Body of pancreas (tissue), 4 donors: ENCODE data around the gene RANGAP1. TPM values are rescaled to one million over a fixed set of nuclear protein-coding genes. Genes with fewer than 3 reads are reported as not detected.

ENCODE experiments used
- ATAC-seq: fragments of 150-250 bp; one replicate; pipeline ENCODE4 v1.9.1; 2016
- DNase-seq, 4 donors: peaks; one replicate each; pipeline ENCODE4 v3.0.0-alpha.2; 2019
- H3K27ac ChIP-seq, 4 donors: fragments of 200-600 bp; sonication (generic); 1 replicate in 3 of 4; 2 replicates in 1 of 4; pipeline versions ENCODE4 v1.5.1 to v1.6.1; 2016 to 2019; ENCODE audit warnings: mild to moderate bottlenecking in 1 of 4, mixed read lengths in 1 of 4, moderate library complexity in 1 of 4
- H3K27me3 ChIP-seq, 2 donors: fragments of 200-600 bp; sonication (generic); one replicate each; pipeline ENCODE4 v1.6.0; 2016; ENCODE audit warnings: mild to moderate bottlenecking in 1 of 2
- H3K36me3 ChIP-seq, 2 donors: fragments of 200-600 bp; sonication (generic); replicated peaks in 1 of 2; 2 replicates each; pipeline ENCODE4 v1.5.1; 2016; ENCODE audit warnings: low read depth in 2 of 2; ENCODE audit not compliant: insufficient read depth in 1 of 2
- H3K4me1 ChIP-seq: fragments of 200-600 bp; sonication (generic); one replicate; pipeline ENCODE4 v1.6.0; 2016
- H3K4me3 ChIP-seq, 2 donors: fragments of 200-600 bp; sonication (generic); 1 replicate in 1 of 2; 2 replicates in 1 of 2; pipeline ENCODE4 v1.5.1; 2016 to 2019
- H3K9me3 ChIP-seq, 3 donors: fragments of 200-600 bp; sonication (generic); 1 replicate in 2 of 3; 2 replicates in 1 of 3; pipeline ENCODE4 v1.5.1; 2016
- CTCF ChIP-seq, 7 experiments: fragments of 450-650 bp in 4 of 7; fragments of 200-600 bp in 3 of 7; sonication (generic) in 3 of 7; IDR thresholded peaks; one replicate each; pipeline ENCODE4 v1.5.1; 2016 to 2019; ENCODE audit warnings: antibody characterized with exemption in 7 of 7
- POLR2A ChIP-seq, 3 donors: fragments of 450-650 bp; IDR thresholded peaks; one replicate each; pipeline ENCODE4 v1.6.1; 2016; ENCODE audit warnings: antibody characterized with exemption in 3 of 3, mild to moderate bottlenecking in 2 of 3
- WGBS, 2 donors: methylation state at CpG; one replicate each; pipeline ENCODE4 v1.1.5; 2017; 5-methylcytosine and 5-hydroxymethylcytosine counted together
- intact Hi-C: fragments of 100-400 bp; cut with DNase I; formaldehyde crosslinking; loops from one replicate; pipeline ENCODE4 v1.15.1; 2023
- total RNA-seq, 2 donors: library from RNA; depleted of rRNA; stranded (reverse); fragments of >200 nt; gene quantifications; one replicate each; pipeline ENCODE4 v1.1.0, GENCODE V29; 2016

Gene RANGAP1
- 10 to 100 TPM; 45.4 to 62.3 TPM for total RNA-seq

- DNase-seq (peak; percentile 98), ATAC-seq (peak; percentile 95)
- H3K27me3 ChIP-seq = no peaks in the 10 kb centered on the region
- intact Hi-C loops = no loop called here
- 0% methylated on average over 4 to 76 of the region's 77 CpGs for WGBS, 2 donors
- peak within 1 kb of the TSS; percentile 82 to 91 (median 89) for H3K27ac ChIP-seq
- H3K4me1 ChIP-seq = peaks cover 46% of the 10 kb centered on the region
- no peaks in the 10 kb centered on the region for H3K9me3 ChIP-seq
- peak; percentile 68 to 92 (median 92) for TF ChIP-seq POLR2A (IDR thresholded peaks at IDR 0.05)
- TF ChIP-seq CTCF (IDR thresholded peaks at IDR 0.05) = peak in 5 of 7 experiments; percentile 15 to 54 (median 45)
- H3K36me3 ChIP-seq = no peaks in the 10 kb centered on the region
- peak within 1 kb of the TSS; percentile 58 to 98 for H3K4me3 ChIP-seq
Observed at GRCh38 chr22:41285820-41286638, at the start of gene RANGAP1. RANGAP1 (minus strand) TSS chr22:41286187; CDS start chr22:41281044, 5,143 bp downstream.

GRCh38 chr22:41334951-41335635, 49.1 kb upstream of the RANGAP1 start:
- 95 to 97% methylated on average over 8 to 11 of the region's 11 CpGs for WGBS, 2 donors
- TF ChIP-seq CTCF (IDR thresholded peaks at IDR 0.05) (no peak), POLR2A (IDR thresholded peaks at IDR 0.05) (no peak)
- intact Hi-C loops = no loop called here
- Histone ChIP-seq H3K4me1 (no peaks in the 10 kb centered on the region), H3K9me3 (no peaks in the 10 kb centered on the region), H3K27me3 (no peaks in the 10 kb centered on the region), H3K4me3 (no peak overlapping the region), H3K27ac (no peak overlapping the region), H3K36me3 (peaks cover 8 to 17% of the 10 kb centered on the region in 2 donors)
- DNase-seq (no peak), ATAC-seq (no peak)

- H3K27me3 ChIP-seq = no peaks in the 10 kb centered on the region
- intact Hi-C loops = no loop called here
- H3K27ac ChIP-seq = no peak overlapping the region
- DNase-seq (no peak), ATAC-seq (no peak)
- no peaks in the 10 kb centered on the region for H3K9me3 ChIP-seq
- no peaks in the 10 kb centered on the region for H3K4me1 ChIP-seq
- H3K36me3 ChIP-seq = peaks cover 8 to 21% of the 10 kb centered on the region in 2 donors
- 46 to 51% methylated on average over 3 of the region's 3 CpGs for WGBS, 2 donors
- no peak overlapping the region for H3K4me3 ChIP-seq
- TF ChIP-seq POLR2A (IDR thresholded peaks at IDR 0.05) (no peak), CTCF (IDR thresholded peaks at IDR 0.05) (no peak)
Observed at GRCh38 chr22:41334215-41334614, 48.2 kb upstream of the RANGAP1 start.

GRCh38 chr22:41333806-41334205, 47.8 kb upstream of the RANGAP1 start:
- intact Hi-C loops = no loop called here
- Histone ChIP-seq H3K36me3 (peaks cover 8 to 16% of the 10 kb centered on the region in 2 donors), H3K9me3 (no peaks in the 10 kb centered on the region), H3K4me3 (no peak overlapping the region), H3K4me1 (no peaks in the 10 kb centered on the region), H3K27me3 (no peaks in the 10 kb centered on the region), H3K27ac (no peak overlapping the region)
- 90 to 97% methylated on average over 3 of the region's 3 CpGs for WGBS, 2 donors
- ATAC-seq (no peak), DNase-seq (no peak)
- no peak for TF ChIP-seq POLR2A (IDR thresholded peaks at IDR 0.05)

GRCh38 chr22:41332217-41332939, 46.4 kb upstream of the RANGAP1 start:
- no peaks in the 10 kb centered on the region for H3K4me1 ChIP-seq
- TF ChIP-seq CTCF (IDR thresholded peaks at IDR 0.05) (no peak), POLR2A (IDR thresholded peaks at IDR 0.05) (no peak)
- H3K36me3 ChIP-seq = peaks cover 8 to 18% of the 10 kb centered on the region in 2 donors
- DNase-seq (no peak), ATAC-seq (no peak)
- H3K27me3 ChIP-seq = no peaks in the 10 kb centered on the region
- WGBS, 2 donors = 94% methylated on average over 15 of the region's 15 CpGs
- intact Hi-C loops = no loop called here
- H3K27ac ChIP-seq = no peak overlapping the region
- H3K4me3 ChIP-seq = no peak overlapping the region
- H3K9me3 ChIP-seq = no peaks in the 10 kb centered on the region
